Peyer's patch (tissue), 4 donors: ENCODE measurements around the gene SYNPR. TPM values are rescaled to one million over a fixed set of nuclear protein-coding genes. Genes with fewer than 3 reads are reported as not detected.
"Not testable (repeated sequence)": the region's sequence is repeated elsewhere in the genome, so short reads cannot be mapped to it uniquely, and the experiment has no call there.

ENCODE experiments used
- DNase-seq, 3 donors: peaks; one replicate each; pipeline ENCODE4 v3.0.0-alpha.2; 2017 to 2019
- H3K27ac ChIP-seq, 4 donors: fragments of 200-600 bp; sonication (generic); one replicate each; pipeline ENCODE4 v1.5.1; 2016 to 2019
- H3K27me3 ChIP-seq, 2 donors: fragments of 200-600 bp; sonication (generic); one replicate each; pipeline ENCODE4 v1.5.1; 2019
- H3K36me3 ChIP-seq, 3 donors: fragments of 200-600 bp; sonication (generic); one replicate each; pipeline ENCODE4 v1.5.1; 2016 to 2019
- H3K4me1 ChIP-seq, 4 donors: fragments of 200-600 bp; sonication (generic); one replicate each; pipeline ENCODE4 v1.5.1; 2016 to 2019
- H3K4me3 ChIP-seq, 4 donors: fragments of 200-600 bp; sonication (generic); 1 replicate in 3 of 4; 2 replicates in 1 of 4; pipeline ENCODE4 v1.5.1; 2016 to 2019; ENCODE audit warnings: mild to moderate bottlenecking in 1 of 4
- H3K9me3 ChIP-seq, 4 donors: fragments of 200-600 bp; sonication (generic); one replicate each; pipeline ENCODE4 v1.5.1; 2016 to 2019; ENCODE audit warnings: mild to moderate bottlenecking in 1 of 4
- POLR2A ChIP-seq, 2 donors: fragments of 450-650 bp; IDR thresholded peaks; one replicate each; pipeline ENCODE4 v1.5.1; 2017; ENCODE audit warnings: antibody characterized with exemption in 2 of 2, mild to moderate bottlenecking in 2 of 2, moderate library complexity in 2 of 2
- total RNA-seq, 4 donors: library from RNA; depleted of rRNA; stranded (reverse); fragments of >200 nt; gene quantifications; one replicate each; pipeline ENCODE4 v1.1.0, GENCODE V29; 2016
- TF ChIP-seq, protein P1 (sequence below), 6 experiments: fragments of 450-650 bp in 4 of 6; fragments of 200-600 bp in 2 of 6; sonication (generic) in 1 of 6; IDR thresholded peaks; one replicate each; pipeline ENCODE4 v1.5.1; 2017 to 2019; ENCODE audit warnings: antibody characterized with exemption in 6 of 6, mild to moderate bottlenecking in 3 of 6, moderate library complexity in 1 of 6

Gene SYNPR
- total RNA-seq, 4 donors from 2014 or later, result not detected

- Histone ChIP-seq H3K4me1 (no peaks in the 10 kb centered on the region), H3K4me3 (no peak overlapping the region), H3K27me3 (no peaks in the 10 kb centered on the region), H3K9me3 (no peaks in the 10 kb centered on the region), H3K27ac (no peak overlapping the region), H3K36me3 (no peaks in the 10 kb centered on the region)
- DNase-seq, result no peak
- TF ChIP-seq POLR2A (IDR thresholded peaks at IDR 0.05), result no peak
- TF ChIP-seq, protein P1, sequence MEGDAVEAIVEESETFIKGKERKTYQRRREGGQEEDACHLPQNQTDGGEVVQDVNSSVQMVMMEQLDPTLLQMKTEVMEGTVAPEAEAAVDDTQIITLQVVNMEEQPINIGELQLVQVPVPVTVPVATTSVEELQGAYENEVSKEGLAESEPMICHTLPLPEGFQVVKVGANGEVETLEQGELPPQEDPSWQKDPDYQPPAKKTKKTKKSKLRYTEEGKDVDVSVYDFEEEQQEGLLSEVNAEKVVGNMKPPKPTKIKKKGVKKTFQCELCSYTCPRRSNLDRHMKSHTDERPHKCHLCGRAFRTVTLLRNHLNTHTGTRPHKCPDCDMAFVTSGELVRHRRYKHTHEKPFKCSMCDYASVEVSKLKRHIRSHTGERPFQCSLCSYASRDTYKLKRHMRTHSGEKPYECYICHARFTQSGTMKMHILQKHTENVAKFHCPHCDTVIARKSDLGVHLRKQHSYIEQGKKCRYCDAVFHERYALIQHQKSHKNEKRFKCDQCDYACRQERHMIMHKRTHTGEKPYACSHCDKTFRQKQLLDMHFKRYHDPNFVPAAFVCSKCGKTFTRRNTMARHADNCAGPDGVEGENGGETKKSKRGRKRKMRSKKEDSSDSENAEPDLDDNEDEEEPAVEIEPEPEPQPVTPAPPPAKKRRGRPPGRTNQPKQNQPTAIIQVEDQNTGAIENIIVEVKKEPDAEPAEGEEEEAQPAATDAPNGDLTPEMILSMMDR (IDR thresholded peaks at IDR 0.05), result no peak
Measured at GRCh38 chr3:63240381-63240902, 37.7 kb upstream of the SYNPR start.

GRCh38 chr3:63242124-63242523, 36.0 kb upstream of the SYNPR start:
- TF ChIP-seq, protein P1 (IDR thresholded peaks at IDR 0.05), result no peak
- no peak for TF ChIP-seq POLR2A (IDR thresholded peaks at IDR 0.05)
- no peak for DNase-seq

DNA sequence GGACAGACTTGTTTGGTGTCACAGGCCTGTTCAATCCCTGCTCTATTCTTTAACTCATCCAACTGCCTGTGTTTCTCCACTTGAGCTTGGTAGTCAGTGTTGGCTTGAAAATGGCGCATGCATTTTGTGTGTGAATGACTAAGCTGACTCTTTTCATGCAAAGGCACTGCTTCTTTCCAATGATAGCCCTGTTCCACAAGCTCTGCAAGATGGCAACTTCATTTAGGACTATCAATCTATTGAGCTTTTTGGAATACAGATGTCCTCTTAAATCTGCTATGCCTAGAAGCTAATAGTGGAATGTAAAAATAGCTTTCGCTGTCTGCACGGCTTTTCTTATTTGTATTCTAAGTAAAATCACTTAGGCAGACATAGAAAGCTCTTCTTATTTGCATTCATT, 33.6 kb upstream of the SYNPR start:
- no peak overlapping the region for H3K27ac ChIP-seq
- no peaks in the 10 kb centered on the region for H3K4me1 ChIP-seq
- H3K9me3 ChIP-seq, result no peaks in the 10 kb centered on the region
- no peaks in the 10 kb centered on the region for H3K27me3 ChIP-seq
- no peak overlapping the region for H3K4me3 ChIP-seq
- no peak for DNase-seq
- TF ChIP-seq, protein P1 (IDR thresholded peaks at IDR 0.05), result no peak
- TF ChIP-seq POLR2A (IDR thresholded peaks at IDR 0.05), result no peak
- no peaks in the 10 kb centered on the region for H3K36me3 ChIP-seq

More at GRCh38 chr3:63242124-63242523, 36.0 kb upstream of the SYNPR start:
- Histone ChIP-seq H3K27ac (no peak overlapping the region), H3K27me3 (no peaks in the 10 kb centered on the region), H3K36me3 (no peaks in the 10 kb centered on the region), H3K9me3 (no peaks in the 10 kb centered on the region), H3K4me1 (no peaks in the 10 kb centered on the region), H3K4me3 (no peak overlapping the region)

DNA sequence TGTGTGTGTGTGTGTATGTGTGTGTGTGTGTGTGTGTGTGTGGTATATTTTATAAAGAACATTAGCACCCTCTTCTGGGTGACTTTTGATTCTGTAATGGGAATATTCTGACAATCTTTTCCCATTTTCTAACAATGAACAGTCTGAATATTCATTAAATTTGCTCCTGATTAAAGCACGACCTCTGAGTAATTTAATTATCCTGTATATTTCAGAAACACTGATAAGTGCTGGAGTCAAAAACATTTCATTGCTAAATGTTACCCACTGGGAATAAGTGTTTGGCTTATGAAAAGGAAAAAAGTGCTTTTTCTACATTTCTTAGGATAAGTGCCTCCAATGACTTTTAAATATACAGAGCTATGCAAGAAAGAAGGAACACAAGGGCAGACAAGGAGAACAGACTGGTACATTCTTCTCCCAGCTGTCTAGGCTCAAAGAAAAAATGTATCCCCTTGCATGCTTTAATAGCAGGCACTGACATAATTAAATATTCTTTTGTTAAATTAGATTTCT, 32.3 kb upstream of the SYNPR start:
- no peak overlapping the region for H3K27ac ChIP-seq
- TF ChIP-seq, protein P1 (IDR thresholded peaks at IDR 0.05), result no peak
- TF ChIP-seq POLR2A (IDR thresholded peaks at IDR 0.05), result no peak
- no peaks in the 10 kb centered on the region for H3K4me1 ChIP-seq
- H3K4me3 ChIP-seq, result no peak overlapping the region
- H3K36me3 ChIP-seq, result no peaks in the 10 kb centered on the region
- H3K9me3 ChIP-seq, result no peaks in the 10 kb centered on the region
- DNase-seq, result no peak
- H3K27me3 ChIP-seq, result no peaks in the 10 kb centered on the region

DNA sequence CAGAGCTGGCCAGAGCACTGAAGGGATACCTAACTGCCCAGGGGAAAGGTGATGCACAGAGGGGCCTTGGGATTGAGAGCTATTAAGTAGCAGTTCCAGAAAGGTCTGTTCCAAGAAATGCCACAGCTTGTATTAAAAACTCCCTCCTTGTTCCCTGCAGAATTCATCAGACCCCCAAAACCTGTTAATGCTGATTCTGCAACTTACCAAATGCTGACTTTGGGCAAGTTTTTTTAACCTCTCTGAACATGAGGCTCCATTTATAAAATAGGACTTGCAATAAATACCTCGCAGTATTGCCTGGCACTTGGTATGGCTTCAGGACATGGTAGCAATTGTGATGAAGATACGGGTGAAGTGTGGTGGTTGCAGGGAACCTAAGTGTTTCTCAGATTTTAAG, 30.1 kb upstream of the SYNPR start:
- Histone ChIP-seq H3K9me3 (no peaks in the 10 kb centered on the region), H3K27me3 (no peaks in the 10 kb centered on the region), H3K4me3 (no peak overlapping the region), H3K4me1 (no peaks in the 10 kb centered on the region), H3K27ac (no peak overlapping the region), H3K36me3 (no peaks in the 10 kb centered on the region)
- TF ChIP-seq, protein P1 (IDR thresholded peaks at IDR 0.05), result no peak
- no peak for TF ChIP-seq POLR2A (IDR thresholded peaks at IDR 0.05)
- no peak for DNase-seq

DNA sequence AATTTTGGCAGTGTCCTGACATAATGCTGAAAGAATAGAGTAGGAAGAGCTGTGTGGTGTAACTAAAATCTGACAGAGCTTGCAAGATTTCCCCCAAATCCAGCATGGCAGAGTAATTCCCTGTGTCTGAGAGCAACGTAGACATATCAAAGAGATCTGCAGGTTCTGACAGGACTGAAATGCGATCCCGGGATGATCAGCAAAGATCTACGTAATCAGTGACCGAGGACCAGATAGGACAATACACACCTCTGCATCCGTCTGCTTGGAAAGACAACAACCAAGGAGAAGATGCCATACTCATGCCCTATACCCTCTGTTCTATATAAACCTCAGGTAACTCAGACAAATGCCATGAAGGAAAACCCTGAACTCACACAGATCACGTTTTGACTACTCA, 26.6 kb upstream of the SYNPR start:
- TF ChIP-seq, protein P1 (IDR thresholded peaks at IDR 0.05), result no peak
- TF ChIP-seq POLR2A (IDR thresholded peaks at IDR 0.05), result no peak

DNA sequence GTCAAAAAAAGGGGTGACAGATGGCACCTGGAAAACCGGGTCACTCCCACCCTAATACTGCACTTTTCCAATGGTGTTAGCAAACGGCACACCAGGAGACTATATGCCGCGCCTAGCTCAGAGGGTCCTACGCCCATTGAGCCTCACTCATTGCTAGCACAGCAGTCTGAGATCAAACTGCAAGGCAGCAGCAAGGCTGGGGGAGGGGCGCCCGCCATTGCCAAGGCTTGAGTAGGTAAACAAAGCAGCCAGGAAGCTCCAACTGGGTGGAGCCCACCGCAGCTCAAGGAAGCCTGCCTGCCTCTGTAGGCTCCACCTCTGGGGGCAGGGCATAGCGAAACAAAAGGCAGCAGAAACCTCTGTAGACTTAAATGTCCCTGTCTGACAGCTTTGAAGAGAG, 22.3 kb upstream of the SYNPR start:
- DNase-seq, H3K9me3 ChIP-seq, H3K27me3 ChIP-seq, H3K27ac ChIP-seq, H3K4me1 ChIP-seq, H3K36me3 ChIP-seq, H3K4me3 ChIP-seq: not testable (repeated sequence)

More for the DNA sequence above, 26.6 kb upstream of the SYNPR start:
- Histone ChIP-seq H3K36me3 (no peaks in the 10 kb centered on the region), H3K27ac (no peak overlapping the region), H3K4me1 (no peaks in the 10 kb centered on the region), H3K4me3 (no peak overlapping the region), H3K27me3 (no peaks in the 10 kb centered on the region), H3K9me3 (no peaks in the 10 kb centered on the region)
- DNase-seq, result no peak
